Cardiac fibroblast (primary cell): Measurements from ENCODE around the gene RNF43.

Source experiments
- DNase-seq, 2 donors: peaks; one replicate each; pipeline versions ENCODE4 v3.0.0 to v3.0.0-alpha.2; 2010; ENCODE audit warnings: low read depth in 2 of 2
- H3K4me3 ChIP-seq, 2 donors: replicated peaks in 1 of 2; 1 replicate in 1 of 2; 2 replicates in 1 of 2; pipeline ENCODE4 v1.5.1; 2011; ENCODE audit warnings: low read depth in 2 of 2, low read length in 2 of 2, mild to moderate bottlenecking in 2 of 2, moderate library complexity in 1 of 2
- TF ChIP-seq, protein P1 (sequence below): IDR thresholded peaks from one replicate; pipeline ENCODE4 v1.5.1; 2011; ENCODE audit warnings: low read depth, mild to moderate bottlenecking, low read length, inconsistent platforms

The RNF43 gene

DNA sequence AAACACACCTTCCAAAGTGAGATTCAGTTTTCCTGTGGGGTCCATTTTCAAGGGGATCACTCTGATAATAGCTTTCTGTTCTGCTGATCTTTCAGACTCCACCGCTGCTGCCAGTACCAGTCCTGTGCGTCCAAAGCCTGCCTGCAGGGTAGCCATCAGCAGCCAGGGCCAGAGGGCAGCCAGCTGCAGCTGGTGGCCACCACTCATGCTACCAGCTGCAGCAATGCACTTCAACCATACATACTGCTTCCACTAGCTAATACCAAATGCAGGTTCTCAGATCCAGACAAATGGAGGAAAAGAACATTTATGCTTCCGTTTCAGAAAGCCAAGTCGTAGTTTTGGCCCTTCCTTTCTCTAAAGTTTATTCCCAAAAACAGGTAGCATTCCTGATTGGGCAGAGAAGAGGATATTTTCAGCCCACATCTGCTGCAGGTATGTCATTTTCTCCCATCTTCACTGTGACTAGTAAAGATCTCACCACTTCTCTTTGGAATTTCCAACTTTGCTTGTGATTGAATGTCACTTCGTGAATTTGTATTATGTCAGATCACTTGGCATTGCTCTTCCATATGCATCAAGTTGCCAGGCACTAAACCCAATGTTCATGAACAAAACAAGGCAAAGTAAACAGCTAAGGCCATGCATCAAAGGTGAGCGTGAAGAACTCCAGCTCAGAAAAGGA, 1.8 kb downstream of the RNF43 start:
- no peak for DNase-seq
- no peak overlapping the region for H3K4me3 ChIP-seq
- TF ChIP-seq, protein P1, sequence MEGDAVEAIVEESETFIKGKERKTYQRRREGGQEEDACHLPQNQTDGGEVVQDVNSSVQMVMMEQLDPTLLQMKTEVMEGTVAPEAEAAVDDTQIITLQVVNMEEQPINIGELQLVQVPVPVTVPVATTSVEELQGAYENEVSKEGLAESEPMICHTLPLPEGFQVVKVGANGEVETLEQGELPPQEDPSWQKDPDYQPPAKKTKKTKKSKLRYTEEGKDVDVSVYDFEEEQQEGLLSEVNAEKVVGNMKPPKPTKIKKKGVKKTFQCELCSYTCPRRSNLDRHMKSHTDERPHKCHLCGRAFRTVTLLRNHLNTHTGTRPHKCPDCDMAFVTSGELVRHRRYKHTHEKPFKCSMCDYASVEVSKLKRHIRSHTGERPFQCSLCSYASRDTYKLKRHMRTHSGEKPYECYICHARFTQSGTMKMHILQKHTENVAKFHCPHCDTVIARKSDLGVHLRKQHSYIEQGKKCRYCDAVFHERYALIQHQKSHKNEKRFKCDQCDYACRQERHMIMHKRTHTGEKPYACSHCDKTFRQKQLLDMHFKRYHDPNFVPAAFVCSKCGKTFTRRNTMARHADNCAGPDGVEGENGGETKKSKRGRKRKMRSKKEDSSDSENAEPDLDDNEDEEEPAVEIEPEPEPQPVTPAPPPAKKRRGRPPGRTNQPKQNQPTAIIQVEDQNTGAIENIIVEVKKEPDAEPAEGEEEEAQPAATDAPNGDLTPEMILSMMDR: no peak

DNA sequence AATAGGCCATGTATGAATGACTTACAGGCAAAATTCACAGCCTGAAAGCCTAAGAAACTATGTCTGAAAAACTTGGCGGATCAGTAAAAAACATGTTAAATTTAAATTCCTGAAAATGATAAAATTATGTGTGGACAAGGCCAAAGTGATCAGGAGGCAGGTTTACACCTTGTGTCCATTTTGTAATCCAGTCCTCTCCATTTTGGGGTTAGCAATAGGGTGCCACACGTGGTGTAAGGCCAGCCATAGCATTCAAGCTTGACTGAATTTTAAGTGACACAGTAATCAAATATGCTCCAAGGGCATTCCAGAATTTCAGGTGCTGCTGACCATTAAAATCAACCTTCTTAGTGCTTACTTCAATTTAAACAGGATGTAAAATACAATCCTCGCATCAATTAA, 2.7 kb downstream of the RNF43 start:
- H3K4me3 ChIP-seq: no peak overlapping the region
- TF ChIP-seq, protein P1: no peak
- no peak for DNase-seq

DNA sequence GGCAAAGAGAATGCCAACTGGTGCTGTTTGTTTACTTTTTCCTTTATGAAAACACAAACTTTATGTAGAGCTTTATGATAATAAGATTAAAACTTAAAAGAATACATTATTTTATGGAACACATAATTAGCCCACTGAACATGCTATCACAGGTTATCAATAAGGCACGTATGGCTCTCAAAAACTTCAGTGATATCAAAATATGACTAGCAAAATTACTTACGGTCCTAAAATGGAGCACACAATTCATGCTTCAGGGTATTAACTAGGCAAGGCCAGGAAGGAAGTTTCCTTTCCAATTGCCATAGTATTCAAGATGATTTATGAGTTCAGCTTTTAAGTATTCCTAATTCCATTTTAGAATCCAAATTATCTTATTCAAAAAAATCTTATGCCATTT, 3.6 kb downstream of the RNF43 start:
- DNase-seq: no peak
- H3K4me3 ChIP-seq: no peak overlapping the region
- TF ChIP-seq, protein P1: no peak

DNA sequence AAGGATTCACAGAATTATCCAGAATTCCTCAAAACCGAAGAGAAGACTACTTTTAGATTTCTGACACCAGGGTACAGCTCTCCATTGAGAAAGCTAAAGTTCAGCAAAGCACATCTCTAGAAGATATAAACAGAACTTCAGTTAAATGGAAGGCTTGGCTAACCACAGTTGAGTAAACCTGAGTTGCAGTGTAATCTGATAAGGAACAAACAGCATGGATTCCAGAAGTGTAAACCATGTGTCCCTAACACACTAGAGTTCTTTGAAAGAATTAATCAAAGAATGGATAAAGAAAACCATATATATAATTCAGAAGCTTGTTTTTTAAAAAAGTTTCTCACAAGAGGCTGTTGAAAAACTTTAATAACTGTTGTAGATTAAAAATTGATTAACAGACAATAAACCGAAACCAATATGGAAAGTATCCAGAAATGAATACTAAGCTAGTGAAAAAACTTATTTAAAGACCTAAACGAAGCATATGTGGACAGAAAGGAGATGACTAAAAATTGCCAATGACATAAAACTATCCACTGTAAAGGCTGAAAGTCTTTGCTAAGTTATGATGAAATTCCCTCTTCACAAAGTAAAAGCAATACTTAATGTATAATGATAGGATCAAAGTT, 4.3 kb downstream of the RNF43 start:
- TF ChIP-seq, protein P1: no peak
- no peak overlapping the region for H3K4me3 ChIP-seq

DNA sequence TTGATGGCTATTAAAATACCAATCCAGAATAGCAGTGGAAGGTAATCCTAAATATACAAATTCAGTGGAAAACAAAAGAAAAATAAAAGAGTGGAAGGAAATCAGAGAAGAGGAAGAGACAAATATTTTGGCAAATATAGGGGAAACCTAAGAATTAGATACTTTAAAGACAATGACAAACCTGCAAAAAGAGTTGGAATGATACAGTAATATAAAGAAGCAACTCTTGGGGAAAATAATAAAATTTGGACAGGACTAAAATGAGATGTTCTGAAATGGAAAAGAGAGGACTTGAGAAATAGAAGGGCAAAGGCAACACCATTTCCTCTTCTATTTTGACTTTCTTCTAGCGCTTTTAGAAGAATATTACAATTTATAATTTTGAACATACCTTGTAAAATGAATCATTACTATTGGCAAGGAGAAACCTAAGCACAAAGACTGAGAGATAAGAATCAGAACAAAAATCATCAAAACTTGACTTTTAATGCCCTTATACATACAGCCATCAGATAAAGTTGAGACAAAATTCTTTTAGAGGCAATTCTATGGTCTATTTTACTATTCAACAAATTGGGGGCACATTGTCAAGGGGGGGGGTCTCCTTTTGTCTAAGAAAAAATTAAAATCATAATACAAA, 5.2 kb downstream of the RNF43 start:
- no peak for DNase-seq
- TF ChIP-seq, protein P1: no peak
- no peak overlapping the region for H3K4me3 ChIP-seq

More for the DNA sequence above, 4.3 kb downstream of the RNF43 start:
- DNase-seq: no peak

DNA sequence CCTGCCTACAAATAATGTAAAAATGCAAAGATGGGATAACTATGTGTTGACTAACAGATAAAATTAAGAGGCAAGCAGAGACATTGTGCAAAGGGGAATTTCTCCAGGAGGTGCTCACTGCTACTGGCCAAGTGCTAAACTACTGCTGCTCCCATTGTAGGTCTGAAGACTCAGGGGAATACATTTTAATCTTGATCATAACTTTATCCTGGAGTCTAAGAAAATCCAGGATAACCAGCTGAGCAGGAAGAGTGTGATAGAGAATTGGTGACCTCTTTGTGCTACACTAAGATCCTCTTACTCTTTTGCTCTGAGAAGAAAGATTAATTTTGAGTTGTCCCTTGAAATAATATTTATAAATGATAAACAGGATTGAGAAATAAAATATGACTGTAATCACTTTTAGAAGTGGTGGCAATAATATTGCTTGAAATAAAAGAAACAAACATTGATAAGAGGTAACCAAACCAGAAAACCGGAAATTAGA, 5.9 kb downstream of the RNF43 start:
- TF ChIP-seq, protein P1: no peak
- H3K4me3 ChIP-seq: no peak overlapping the region
- peak in 1 of 2 donors; percentile 10 for DNase-seq
